Measurements from ENCODE around the gene IFT122.

DNA sequence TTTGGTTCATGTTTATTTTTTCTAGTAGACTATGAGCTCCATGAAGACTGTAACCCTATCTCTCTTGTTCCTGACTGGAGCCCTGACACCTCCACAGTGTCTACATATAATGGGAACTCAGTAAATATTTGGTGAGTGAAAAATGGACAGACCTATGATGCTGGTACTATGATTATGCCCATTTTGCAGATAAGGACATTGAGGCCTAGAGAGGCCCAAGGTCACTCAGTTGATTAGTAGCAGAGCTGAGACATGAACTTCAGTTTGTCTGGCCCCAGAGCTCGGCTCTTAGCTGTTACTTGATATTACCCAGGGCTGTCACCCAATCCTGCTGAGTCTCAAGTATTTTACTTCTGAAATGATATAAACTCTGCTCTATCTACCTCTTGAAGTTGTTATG, 17.1 kb upstream of the IFT122 start:
- TF ChIP-seq, protein P1, sequence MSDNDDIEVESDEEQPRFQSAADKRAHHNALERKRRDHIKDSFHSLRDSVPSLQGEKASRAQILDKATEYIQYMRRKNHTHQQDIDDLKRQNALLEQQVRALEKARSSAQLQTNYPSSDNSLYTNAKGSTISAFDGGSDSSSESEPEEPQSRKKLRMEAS (IDR thresholded peaks at IDR 0.05), result no peak
- TF ChIP-seq CEBPB (IDR thresholded peaks at IDR 0.05) (no peak), EP300 (IDR thresholded peaks at IDR 0.05; ENCODE audit: borderline replicate concordance) (no peak), TAF1 (IDR thresholded peaks at IDR 0.05; ENCODE audit: low read depth) (no peak), REST (IDR thresholded peaks at IDR 0.05; ENCODE audit: low read depth) (no peak), YY1 (IDR thresholded peaks at IDR 0.05; ENCODE audit: low read depth) (no peak), RAD21 (IDR thresholded peaks at IDR 0.05; ENCODE audit: low read depth) (no peak), ZBTB7A (IDR thresholded peaks at IDR 0.05; ENCODE audit: low read depth) (no peak), CREB1 (IDR thresholded peaks at IDR 0.05; ENCODE audit: low read depth) (no peak), NFIC (IDR thresholded peaks at IDR 0.05) (no peak), EGR1 (IDR thresholded peaks at IDR 0.05) (no peak), TCF12 (IDR thresholded peaks at IDR 0.05; ENCODE audit: low read depth) (no peak)
- TF ChIP-seq, protein P2, sequence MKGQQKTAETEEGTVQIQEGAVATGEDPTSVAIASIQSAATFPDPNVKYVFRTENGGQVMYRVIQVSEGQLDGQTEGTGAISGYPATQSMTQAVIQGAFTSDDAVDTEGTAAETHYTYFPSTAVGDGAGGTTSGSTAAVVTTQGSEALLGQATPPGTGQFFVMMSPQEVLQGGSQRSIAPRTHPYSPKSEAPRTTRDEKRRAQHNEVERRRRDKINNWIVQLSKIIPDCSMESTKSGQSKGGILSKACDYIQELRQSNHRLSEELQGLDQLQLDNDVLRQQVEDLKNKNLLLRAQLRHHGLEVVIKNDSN (IDR thresholded peaks at IDR 0.05), result no peak

Data from Ishikawa (cell line).